ENCODE results near the gene RNF183.
"Not testable (repeated sequence)": the region's sequence is repeated elsewhere in the genome, so short reads cannot be mapped to it uniquely, and the experiment has no call there.

Gene RNF183

DNA sequence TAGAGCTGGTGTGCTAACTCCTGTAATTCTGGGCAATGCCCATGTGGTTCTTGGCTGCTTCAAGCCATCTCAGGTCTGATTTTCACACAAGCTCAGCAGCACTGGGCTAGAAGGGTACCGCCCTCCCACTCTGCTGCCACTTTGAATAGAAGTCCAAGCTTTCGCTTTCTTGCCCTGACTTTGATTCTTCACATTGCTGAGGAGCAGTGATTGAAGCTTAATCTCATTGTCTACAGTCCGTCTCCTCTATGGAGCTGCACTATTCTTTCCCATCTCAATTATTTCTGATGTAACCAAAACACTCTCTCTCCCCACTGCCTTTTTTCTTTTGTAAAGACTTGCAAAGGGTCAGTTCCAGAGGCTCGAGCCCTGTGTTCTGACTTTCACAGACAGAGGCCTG lies 12.9 kb upstream of the RNF183 start:
- DNase-seq (ENCODE audit: low read depth in 2 of 2): no peak

DNA sequence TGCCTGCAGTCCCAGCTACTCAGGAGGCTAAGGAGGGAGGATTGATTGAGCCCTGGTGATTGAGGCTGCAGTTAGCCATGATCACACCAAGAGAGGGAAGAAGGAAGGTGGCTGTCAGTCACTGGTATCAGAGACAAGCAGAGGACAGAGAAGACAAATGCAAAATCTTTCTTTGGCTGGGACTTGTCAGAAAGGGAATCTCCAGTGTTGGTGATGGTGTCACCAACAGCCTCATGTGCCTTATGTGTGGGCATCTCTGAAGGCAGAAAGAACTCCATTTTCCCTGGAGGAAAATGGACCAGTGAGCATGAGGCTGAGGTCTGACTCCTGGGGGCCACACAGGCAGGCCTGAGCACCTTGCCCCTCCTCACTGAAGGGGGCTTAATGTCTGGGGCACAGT lies 12.1 kb upstream of the RNF183 start:
- DNase-seq (ENCODE audit: low read depth in 2 of 2): no peak

GRCh38 chr9:113313261-113313660 lies 10.1 kb upstream of the RNF183 start:
- DNase-seq (ENCODE audit: low read depth in 2 of 2): no peak

DNA sequence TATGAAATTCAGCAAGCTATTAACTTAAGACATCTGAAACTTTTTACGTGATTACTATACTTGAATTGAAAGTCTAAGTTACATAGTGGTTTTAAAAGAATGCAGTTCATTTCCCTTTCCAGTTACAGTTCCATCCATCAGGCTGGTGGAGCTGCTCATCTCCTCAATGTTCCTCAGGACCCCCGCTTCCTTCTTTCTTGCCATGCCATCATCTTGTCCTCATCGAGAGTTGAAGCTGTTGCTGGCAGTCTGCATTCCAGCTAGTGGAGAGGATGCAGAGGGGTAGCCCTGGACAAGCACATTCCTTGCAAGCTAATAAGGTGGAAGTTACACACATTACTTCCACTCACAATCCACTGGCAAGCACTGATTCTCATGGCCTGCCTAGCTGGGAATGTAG lies 8.8 kb upstream of the RNF183 start:
- no peak for DNase-seq (ENCODE audit: low read depth in 2 of 2)

DNA sequence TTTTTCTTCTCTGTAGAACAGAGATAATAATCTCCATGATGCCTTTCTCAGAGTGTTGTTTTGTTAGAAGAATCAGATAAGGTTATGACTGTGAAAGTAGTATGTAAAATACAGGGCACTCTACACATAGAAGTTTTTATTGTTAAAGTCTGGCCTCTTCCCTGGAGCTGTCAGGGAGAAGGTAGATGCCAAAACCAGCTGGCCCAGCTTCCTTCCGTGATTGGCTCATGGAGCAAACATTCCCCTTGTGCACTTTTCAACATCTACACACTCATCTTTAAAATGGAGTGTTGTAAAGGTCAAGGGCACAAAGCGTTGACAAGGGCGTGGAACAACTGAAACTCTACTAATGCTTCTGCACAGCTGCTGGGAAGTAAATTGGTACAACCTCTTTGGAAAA lies 7.4 kb upstream of the RNF183 start:
- no peak for DNase-seq (ENCODE audit: low read depth in 2 of 2)

DNA sequence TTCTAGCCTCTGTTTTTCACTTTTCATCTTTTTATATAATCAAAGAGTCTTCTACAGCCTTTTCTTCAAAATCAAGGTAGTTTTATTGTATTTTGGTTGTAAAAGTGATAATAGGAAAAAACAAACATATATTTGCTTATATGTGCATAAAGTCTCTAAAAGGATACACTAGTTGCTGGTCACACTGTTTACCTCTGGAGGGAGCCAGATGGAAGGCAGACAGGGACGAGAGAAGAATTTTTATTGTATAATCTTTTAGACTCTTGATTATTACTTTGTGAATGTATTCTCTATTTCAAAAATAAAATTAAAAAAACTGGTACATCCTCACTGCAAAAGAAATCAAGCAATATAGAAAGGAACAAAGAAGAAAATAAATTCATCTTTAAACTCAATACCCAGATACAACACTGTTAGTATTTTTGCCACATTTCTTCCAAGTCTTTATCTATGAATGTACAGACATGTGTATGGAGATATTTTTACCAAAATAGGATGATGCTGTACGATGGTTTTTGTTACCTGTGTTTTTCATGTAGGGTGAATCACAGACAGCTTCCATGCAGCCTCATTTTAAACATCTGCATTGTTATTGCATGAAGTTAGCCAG lies 6.1 kb upstream of the RNF183 start:
- no peak for DNase-seq (ENCODE audit: low read depth in 2 of 2)

GRCh38 chr9:113307396-113307975 lies 4.3 kb upstream of the RNF183 start:
- no peak for DNase-seq (ENCODE audit: low read depth in 2 of 2)

DNA sequence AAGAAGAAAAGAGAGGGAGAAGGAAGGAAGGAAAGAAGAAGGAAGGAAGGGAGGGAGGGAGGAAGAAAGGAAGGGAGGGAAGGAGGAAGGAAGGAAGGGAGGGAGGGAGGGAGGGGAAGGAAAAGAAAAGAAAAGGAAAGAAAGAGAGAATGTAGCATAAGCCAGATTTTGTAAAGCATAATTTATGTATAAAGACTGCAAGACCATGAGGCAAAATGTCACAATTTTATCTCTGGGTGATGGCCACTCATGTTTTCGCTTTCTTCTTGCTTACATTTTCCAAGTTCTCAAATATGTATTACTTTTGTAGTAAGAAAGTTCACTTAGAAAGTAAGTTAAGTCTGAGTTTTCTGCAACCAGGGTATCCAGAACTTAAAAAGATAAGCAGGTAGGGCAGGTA lies 3.4 kb upstream of the RNF183 start:
- DNase-seq (ENCODE audit: low read depth in 2 of 2): no peak

DNA sequence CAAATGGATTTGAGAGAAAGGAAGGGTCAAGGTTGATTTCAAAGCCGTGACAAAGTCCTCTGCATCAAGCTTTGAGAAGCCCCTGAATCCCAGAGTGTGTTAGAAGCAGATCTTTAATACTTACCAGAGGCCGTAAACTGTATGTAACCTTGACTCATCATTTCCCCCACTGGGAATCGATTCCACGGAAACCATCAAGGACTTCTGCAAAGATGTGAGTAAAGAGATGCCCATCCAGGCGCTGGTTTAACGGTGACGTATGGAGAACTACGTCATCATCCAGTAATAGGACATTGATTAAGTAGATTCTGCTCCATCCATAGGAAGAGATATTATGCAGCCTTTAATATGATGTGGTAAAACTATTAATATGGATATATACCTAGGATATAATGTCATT lies 1.6 kb downstream of the RNF183 start:
- DNase-seq (ENCODE audit: low read depth in 2 of 2): no peak

DNA sequence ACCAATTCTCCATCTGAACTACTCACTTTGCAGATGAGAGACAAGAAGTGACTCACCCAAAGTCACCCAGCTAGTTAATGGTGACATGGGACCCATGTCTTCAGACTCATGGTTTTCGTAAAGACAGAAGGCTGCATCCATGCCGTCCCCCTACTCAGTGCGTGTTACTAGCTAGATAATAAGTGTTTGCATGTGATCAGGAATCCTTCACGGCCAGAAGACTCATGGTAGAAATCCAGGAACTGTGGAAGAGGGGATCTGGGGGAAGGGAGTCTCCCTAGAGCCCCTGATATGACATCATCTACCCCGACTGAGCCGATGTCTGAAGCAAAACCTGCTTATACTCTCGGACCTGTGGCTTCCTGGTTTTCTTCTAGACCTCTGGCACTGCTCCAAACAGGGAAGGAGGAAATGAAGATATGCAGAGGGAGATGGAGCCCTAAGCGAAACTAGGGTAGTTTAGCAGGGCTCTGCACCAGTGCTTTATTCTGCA lies 3.3 kb downstream of the RNF183 start:
- DNase-seq (ENCODE audit: low read depth in 2 of 2): no peak

- no peak for DNase-seq (ENCODE audit: low read depth in 2 of 2)
These were observed 4.0 kb downstream of the RNF183 start for GRCh38 chr9:113298924-113299770.

GRCh38 chr9:113298311-113298710 lies 4.9 kb downstream of the RNF183 start:
- no peak for DNase-seq (ENCODE audit: low read depth in 2 of 2)

GRCh38 chr9:113296796-113297558 lies 6.2 kb downstream of the RNF183 start:
- DNase-seq (ENCODE audit: low read depth in 2 of 2): no peak

GRCh38 chr9:113296247-113296646 lies 6.9 kb downstream of the RNF183 start:
- DNase-seq (ENCODE audit: low read depth in 2 of 2): not testable (repeated sequence)

GRCh38 chr9:113293285-113293878 lies 9.8 kb downstream of the RNF183 start:
- no peak for DNase-seq (ENCODE audit: low read depth in 2 of 2)

- no peak for DNase-seq (ENCODE audit: low read depth in 2 of 2)
These were observed 13.0 kb downstream of the RNF183 start for GRCh38 chr9:113290052-113290607.

DNA sequence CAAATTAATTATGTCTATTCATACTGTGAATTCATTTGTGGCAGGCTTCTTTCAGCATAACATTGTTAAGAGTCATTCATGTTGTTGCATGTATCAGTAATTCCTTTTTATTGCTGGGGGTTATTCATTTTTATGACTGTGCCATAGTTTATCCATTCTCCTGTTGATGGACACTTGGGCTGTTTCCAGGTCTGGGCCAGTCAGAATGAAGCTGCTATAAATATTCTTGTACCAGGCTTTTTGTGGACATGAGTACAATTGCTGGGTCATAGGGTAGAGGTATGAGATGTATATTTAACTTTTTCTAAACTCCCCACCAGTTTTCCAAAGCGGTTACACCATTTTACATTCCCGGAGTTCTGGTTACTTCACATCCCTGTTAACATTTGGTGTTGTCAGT lies 14.1 kb downstream of the RNF183 start:
- no peak for DNase-seq (ENCODE audit: low read depth in 2 of 2)

DNA sequence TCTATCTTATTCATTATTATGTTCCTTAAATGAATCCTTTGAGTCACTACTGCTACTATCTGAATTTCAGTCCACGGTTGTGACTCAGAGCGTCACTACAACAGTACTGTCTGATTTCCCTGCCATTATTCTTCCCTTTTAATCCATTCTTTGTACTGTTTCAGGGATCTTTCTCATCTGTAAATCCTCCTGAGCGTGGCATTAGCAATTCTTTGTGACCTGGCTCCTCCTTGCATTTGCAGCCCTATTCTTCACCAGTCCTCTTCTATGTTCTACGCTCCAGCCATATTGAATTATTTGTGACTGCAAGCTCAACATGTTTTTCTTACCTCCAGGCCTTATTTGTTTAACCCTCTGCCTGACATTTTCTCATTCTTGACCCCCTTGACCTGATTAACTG lies 21.8 kb downstream of the RNF183 start:
- DNase-seq (ENCODE audit: low read depth in 2 of 2): no peak

- DNase-seq (ENCODE audit: low read depth in 2 of 2): no peak
These were observed 24.3 kb downstream of the RNF183 start for GRCh38 chr9:113278840-113279239.

DNA sequence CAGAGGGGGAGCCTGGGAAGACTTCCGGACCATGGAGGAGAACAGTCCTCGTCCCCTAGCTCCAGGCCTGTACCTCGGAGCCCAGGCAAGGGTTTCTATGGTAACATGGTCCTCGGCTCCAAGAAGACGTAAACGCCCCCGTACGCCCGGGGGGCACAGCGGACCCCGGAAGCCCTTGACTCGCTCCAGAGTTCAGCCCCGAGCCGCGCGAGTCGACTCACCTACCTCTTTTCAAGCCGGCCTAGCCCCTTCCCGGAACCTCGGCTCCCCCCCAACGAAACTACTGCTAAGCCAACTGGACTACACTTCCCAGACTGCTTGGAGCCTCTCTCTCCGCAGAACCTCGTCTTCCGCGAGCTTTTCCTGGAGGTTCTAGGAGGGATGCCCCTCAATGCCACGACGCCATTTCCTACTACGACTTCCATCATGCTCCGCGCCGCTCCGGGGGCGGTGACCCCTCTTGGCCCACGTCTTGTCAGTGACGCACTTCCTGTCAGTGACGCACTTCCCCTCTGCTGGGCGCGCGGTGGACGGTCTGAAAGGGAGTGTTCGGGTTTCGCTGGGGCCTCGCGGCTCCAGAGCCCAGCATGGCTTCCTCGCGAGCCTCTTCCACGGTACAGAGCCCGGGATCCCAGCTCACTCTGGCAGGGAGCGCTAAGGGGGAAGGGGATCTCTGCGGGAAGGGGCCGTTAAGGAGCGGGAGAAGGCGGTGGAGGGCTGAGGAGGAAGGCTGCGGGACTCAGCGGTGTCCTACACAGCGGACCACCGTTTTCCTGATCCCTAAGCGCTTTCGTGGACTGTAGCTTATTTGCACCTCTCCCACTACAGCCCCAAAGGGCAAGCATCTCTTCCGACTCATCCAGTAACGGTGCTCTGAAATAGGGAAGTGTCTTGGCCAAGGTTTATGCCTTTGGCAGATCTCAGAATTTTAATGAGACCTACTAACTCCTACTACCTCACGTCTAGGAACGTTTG lies 27.7 kb downstream of the RNF183 start, which contains the start of the genes CDC26 and PRPF4:
Gene CDC26, minus strand, starts transcription at position 416 of the 975 bp plus-strand sequence. CDS start 3,065 bp downstream, outside the sequence.
Gene PRPF4, plus strand, starts transcription at position 502 of the 975 bp plus-strand sequence. Its CDS starts 86 bp downstream, at position 588.
- peak; percentile 80 to 90 for DNase-seq (ENCODE audit: low read depth in 2 of 2)
